Panc1 (cell line): ENCODE measurements around the gene SHF. TPM values are rescaled to one million over a fixed set of nuclear protein-coding genes. Genes with fewer than 3 reads are reported as not detected.

ENCODE experiments used
- ATAC-seq: fragments of 200-7000 bp; cut with Tn5 transposase; 2 replicates; pipeline ENCODE4 v1.9.1; 2020; ENCODE audit warnings: mild to moderate bottlenecking, moderate library complexity
- BruUV-seq: library from RNA; stranded (reverse); fragments of 400-500 nt; replicated peaks from 2 replicates; lab custom pipeline; 2021; lab: Mats Ljungman, UMichigan
- CTCF ChIA-PET: fragments of 300-600 bp; sonication (Branson Sonifier 250); formaldehyde crosslinking; loops from one replicate; lab custom pipeline; 2022; ENCODE audit warnings: antibody characterized with exemption; lab: Charles Lee
- POLR2A ChIA-PET: fragments of 300-600 bp; sonication (Branson Sonifier 250); formaldehyde crosslinking; loops from one replicate; lab custom pipeline; 2022; ENCODE audit warnings: antibody characterized with exemption; lab: Charles Lee
- DNase-seq: peaks from one replicate; pipeline ENCODE4 v3.0.0-alpha.2; 2010; ENCODE audit warnings: low read depth, low spot score
- H3K27ac ChIP-seq: 2 replicates; pipeline ENCODE4 v1.5.1; 2011; ENCODE audit warnings: mild to moderate bottlenecking, low read length, inconsistent platforms
- H3K27me3 ChIP-seq: fragments of 200-500 bp; sonication (Bioruptor generic); 2 replicates; pipeline ENCODE4 v1.6.0; 2014; ENCODE audit warnings: low read length, inconsistent platforms; ENCODE audit not compliant: control insufficient read depth, insufficient read depth
- H3K36me3 ChIP-seq: fragments of 200-500 bp; sonication (Bioruptor generic); 2 replicates; pipeline ENCODE4 v1.5.1; 2014; ENCODE audit warnings: inconsistent platforms, mild to moderate bottlenecking, low read length, moderate library complexity; ENCODE audit not compliant: control insufficient read depth, insufficient read depth
- H3K4me1 ChIP-seq: 2 replicates; pipeline ENCODE4 v1.5.1; 2011; ENCODE audit warnings: inconsistent platforms, mild to moderate bottlenecking, low read length, moderate library complexity; ENCODE audit not compliant: control insufficient read depth, insufficient read depth
- H3K4me3 ChIP-seq, 2 experiments: 2 replicates each; pipeline ENCODE4 v1.5.1; 2011 to 2012; ENCODE audit warnings: low read depth in 2 of 2, low read length in 2 of 2, mild to moderate bottlenecking in 2 of 2, inconsistent platforms in 1 of 2, moderate library complexity in 1 of 2
- H3K9me3 ChIP-seq: fragments of 200-500 bp; sonication (Bioruptor generic); 2 replicates; pipeline ENCODE4 v1.5.1; 2014; ENCODE audit warnings: low read depth, mild to moderate bottlenecking, inconsistent platforms, low read length, moderate library complexity; ENCODE audit not compliant: control insufficient read depth, insufficient read depth
- CTCF ChIP-seq: fragments of 450-650 bp; IDR thresholded peaks from 2 replicates; pipeline ENCODE4 v1.5.1; 2017; ENCODE audit warnings: mild to moderate bottlenecking
- POLR2AphosphoS5 ChIP-seq: IDR thresholded peaks from 2 replicates; pipeline ENCODE4 v1.6.1; 2012; ENCODE audit warnings: mild to moderate bottlenecking, low read depth, low read length, moderate library complexity
- REST ChIP-seq, 2 experiments: IDR thresholded peaks; 2 replicates each; pipeline ENCODE4 v1.6.1; 2011 to 2012; ENCODE audit warnings: low read depth in 2 of 2, control low read depth in 1 of 2, low read length in 1 of 2, mild to moderate bottlenecking in 1 of 2, moderate library complexity in 1 of 2; ENCODE audit not compliant: insufficient read depth in 1 of 2
- SIN3A ChIP-seq: IDR thresholded peaks from 2 replicates; pipeline ENCODE4 v1.6.1; 2012; ENCODE audit warnings: low read depth, mild to moderate bottlenecking, low read length, moderate library complexity, borderline replicate concordance; ENCODE audit not compliant: insufficient read depth
- TCF7L2 ChIP-seq: IDR thresholded peaks from 2 replicates; pipeline ENCODE4 v1.6.1; 2011; ENCODE audit warnings: mild to moderate bottlenecking, low read depth, low read length, inconsistent platforms
- in situ Hi-C: cut with HindIII; loops from 2 replicates; pipeline ENCODE4 v1.10.0; 2016; ENCODE audit warnings: low sequenced_read_pairs, low pct_unique_long_range_greater_than_20kb
- intact Hi-C: fragments of 100-400 bp; cut with micrococcal nuclease; formaldehyde crosslinking; loops from one replicate; pipeline ENCODE4 v1.10.0; 2022; ENCODE audit not compliant: unreplicated experiment
- total RNA-seq: library from RNA; stranded (reverse); gene quantifications from one replicate; pipeline ENCODE4 v1.2.1, GENCODE V29; 2021; ENCODE audit not compliant: unreplicated experiment

The SHF gene
- total RNA-seq, 1 experiment from 2014 or later = 3.0 TPM

DNA sequence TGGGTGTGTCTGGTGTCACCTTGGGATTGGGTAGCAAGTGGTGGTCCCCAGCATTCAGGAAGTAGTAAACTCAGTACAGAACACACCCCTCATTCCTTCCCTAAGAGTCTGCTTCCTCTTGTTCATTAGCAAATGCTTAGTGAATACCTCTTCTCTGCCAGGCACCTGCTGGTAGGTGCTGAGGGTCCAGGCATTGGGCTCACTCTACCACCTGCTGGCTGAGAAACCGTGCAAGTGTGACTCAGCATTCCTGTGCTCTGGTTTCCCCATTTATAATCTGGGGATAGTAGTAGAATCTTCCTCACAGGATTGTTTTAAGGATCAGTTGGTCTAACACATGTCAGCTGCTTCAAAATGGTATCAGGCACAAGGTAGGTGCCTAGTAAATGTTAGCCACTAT lies 4.8 kb downstream of the SHF start:
- POLR2A ChIA-PET = no interaction called here
- no peak for DNase-seq
- TF ChIP-seq TCF7L2 (no peak), POLR2AphosphoS5 (no peak)
- no peak overlapping the region for H3K27ac ChIP-seq
- no peaks in the 10 kb centered on the region for H3K27me3 ChIP-seq
- CTCF ChIA-PET = interaction anchor here (0.6 kb wide), 2 partner anchors 277 to 482 kb away, joined by 7 to 8 read pairs; no protein-coding TSS in a partner anchor
- no peaks in the 10 kb centered on the region; the same call in 1 of the 2 replicates for H3K4me1 ChIP-seq
- intact Hi-C loops = no loop called here
- no peaks in the 10 kb centered on the region for H3K36me3 ChIP-seq
- no peaks in the 10 kb centered on the region for H3K9me3 ChIP-seq
- no peak for ATAC-seq
- in situ Hi-C loops = no loop called here
- no peak overlapping the region for H3K4me3 ChIP-seq
- BruUV-seq = no TSS peak

GRCh38 chr15:45181491-45182285 lies 6.1 kb downstream of the SHF start:
- Histone ChIP-seq H3K27me3 (no peaks in the 10 kb centered on the region), H3K4me3 (no peak overlapping the region), H3K36me3 (no peaks in the 10 kb centered on the region), H3K4me1 (no peaks in the 10 kb centered on the region; the same call in 1 of the 2 replicates), H3K9me3 (no peaks in the 10 kb centered on the region), H3K27ac (no peak overlapping the region)
- POLR2A ChIA-PET = interaction anchor here (1.1 kb wide), 1 partner anchor 14 kb away, joined by 3 read pairs; no protein-coding TSS in a partner anchor
- TF ChIP-seq REST (IDR thresholded peaks at IDR 0.05; ENCODE audit: insufficient read depth in 1 of 2, low read depth in 2 of 2, low read length in 1 of 2) (no peak), POLR2AphosphoS5 (no peak), TCF7L2 (no peak), SIN3A (no peak)
- CTCF ChIA-PET = interaction anchor here (0.5 kb wide), 1 partner anchor 477 kb away, joined by 4 read pairs; no protein-coding TSS in a partner anchor
- in situ Hi-C loops (no loop called here), intact Hi-C loops (no loop called here)
- ATAC-seq (no peak), DNase-seq (no peak)
- BruUV-seq = no TSS peak

DNA sequence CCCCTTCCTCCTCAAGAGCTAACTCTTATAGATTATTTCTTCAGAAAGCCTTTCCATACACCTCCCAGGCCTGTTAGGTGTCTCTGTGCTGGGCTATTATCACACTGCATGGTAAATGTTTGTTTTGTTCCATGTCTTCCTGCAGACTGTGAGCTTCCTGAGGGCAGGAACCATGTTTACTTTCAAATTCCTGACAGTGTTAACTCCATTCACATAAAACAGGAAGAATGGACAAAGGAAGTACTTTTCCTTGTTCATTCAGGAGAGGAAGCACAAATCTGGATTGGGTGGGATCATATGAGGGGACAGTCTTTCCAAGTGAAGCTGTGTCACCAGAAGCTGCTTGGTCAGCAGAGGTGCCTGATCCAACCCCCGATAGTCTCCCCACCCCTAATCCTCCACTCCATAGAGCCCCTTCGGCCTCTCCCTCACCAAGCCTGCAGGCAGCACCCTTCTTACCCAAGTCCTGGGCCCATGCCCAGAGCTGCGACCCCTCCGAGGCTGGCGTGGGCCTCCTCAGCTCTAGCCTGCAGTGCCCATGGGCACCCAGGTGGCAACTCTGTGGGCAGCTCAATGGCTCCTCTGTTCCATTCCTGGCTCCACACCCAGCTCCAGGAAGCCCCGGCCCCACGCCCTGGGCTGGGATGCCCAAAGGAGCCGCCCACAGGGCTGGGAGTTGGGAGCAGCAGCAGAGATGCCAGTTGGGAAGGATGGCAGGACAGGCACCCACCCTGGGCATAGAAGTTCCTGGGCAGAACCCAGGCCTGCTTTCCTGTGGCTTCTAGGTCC lies 6.9 kb downstream of the SHF start:
- ATAC-seq (no peak), DNase-seq (no peak)
- in situ Hi-C loops = no loop called here
- CTCF ChIA-PET = interaction anchor here (0.5 to 0.9 kb wide), 2 partner anchors 18 to 477 kb away, joined by 4 read pairs; no protein-coding TSS in a partner anchor
- no peaks in the 10 kb centered on the region for H3K36me3 ChIP-seq
- no peak for TF ChIP-seq CTCF
- TF ChIP-seq REST (IDR thresholded peaks at IDR 0.05; ENCODE audit: insufficient read depth in 1 of 2, low read depth in 2 of 2, low read length in 1 of 2) = no peak
- no peak for TF ChIP-seq POLR2AphosphoS5
- no peak for TF ChIP-seq TCF7L2
- no peak for TF ChIP-seq SIN3A
- no peak overlapping the region for H3K4me3 ChIP-seq
- POLR2A ChIA-PET = interaction anchor here (0.5 to 1.1 kb wide), 3 partner anchors 13 to 1628 kb away, joined by 3 to 5 read pairs (median 3); no protein-coding TSS in a partner anchor
- no TSS peak for BruUV-seq
- H3K27me3 ChIP-seq = no peaks in the 10 kb centered on the region
- H3K9me3 ChIP-seq = no peaks in the 10 kb centered on the region
- H3K27ac ChIP-seq = no peak overlapping the region
- no peaks in the 10 kb centered on the region for H3K4me1 ChIP-seq
- intact Hi-C loops = no loop called here
